ACC112 (cell line): ENCODE results near the gene HOXB3.

Source experiments
- H2AFZ ChIP-seq: fragments of 200-600 bp; sonication (generic); one replicate; pipeline ENCODE4 v1.6.0; 2017; ENCODE audit warnings: antibody characterized with exemption, low read length; ENCODE audit not compliant: unreplicated experiment
- H3K27ac ChIP-seq: fragments of 200-600 bp; sonication (generic); 2 replicates; pipeline ENCODE4 v1.5.1; 2014; ENCODE audit warnings: low read depth, mild to moderate bottlenecking, antibody characterized with exemption, low read length, moderate library complexity
- H3K27me3 ChIP-seq: fragments of 200-600 bp; sonication (generic); 2 replicates; pipeline ENCODE4 v1.6.1; 2014; ENCODE audit warnings: mild to moderate bottlenecking, antibody characterized with exemption, low read length, moderate library complexity, mixed read lengths; ENCODE audit not compliant: insufficient read depth
- H3K36me3 ChIP-seq: fragments of 200-600 bp; sonication (generic); 2 replicates; pipeline ENCODE4 v1.6.1; 2016; ENCODE audit warnings: mild to moderate bottlenecking, antibody characterized with exemption, low read length, moderate library complexity, mixed read lengths; ENCODE audit not compliant: insufficient read depth
- H3K4me1 ChIP-seq: fragments of 200-600 bp; sonication (generic); one replicate; pipeline ENCODE4 v1.6.1; 2016; ENCODE audit warnings: low read length, mixed read lengths; ENCODE audit not compliant: insufficient read depth, unreplicated experiment, control insufficient read depth
- H3K4me3 ChIP-seq: fragments of 200-600 bp; sonication (generic); 2 replicates; pipeline ENCODE4 v1.5.1; 2014; ENCODE audit warnings: mild to moderate bottlenecking, low read depth, low read length
- H3K79me2 ChIP-seq: fragments of 200-600 bp; sonication (generic); one replicate; pipeline ENCODE4 v1.6.0; 2016; ENCODE audit warnings: low read length; ENCODE audit not compliant: control insufficient read depth, unreplicated experiment, insufficient read depth

HOXB3 gene

GRCh38 chr17:48589831-48590606 lies at the start of gene HOXB3:
HOXB3 (minus strand) TSS chr17:48590241; CDS start chr17:48552474, 37,767 bp downstream.
- Histone ChIP-seq H3K36me3 (no peaks in the 10 kb centered on the region), H2AFZ (no peak within 1 kb of the TSS), H3K4me1 (no peaks in the 10 kb centered on the region), H3K4me3 (no peak within 1 kb of the TSS), H3K79me2 (no peaks in the 10 kb centered on the region), H3K27ac (no peak within 1 kb of the TSS), H3K27me3 (peaks cover 94% of the 10 kb centered on the region)

DNA sequence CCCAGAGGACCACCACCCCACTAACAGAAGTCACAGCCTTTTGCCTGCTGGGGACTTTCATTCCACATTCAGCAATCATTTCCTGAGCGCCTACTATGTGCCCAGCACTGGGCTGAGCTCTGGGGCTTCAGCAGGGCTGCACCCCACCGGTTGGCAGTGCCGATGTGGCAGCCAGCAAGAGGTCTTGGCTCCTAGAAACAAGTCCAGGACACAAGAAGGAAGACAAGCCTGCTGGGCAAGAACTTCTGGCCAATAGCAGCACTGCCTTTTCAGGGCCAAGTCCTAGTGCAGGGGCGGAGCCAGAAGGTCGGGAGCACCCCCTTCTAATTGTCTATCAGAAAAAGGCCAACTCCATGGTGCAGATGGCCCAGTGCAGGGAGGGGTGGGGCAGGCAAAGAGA lies 49.1 kb upstream of the HOXB3 start:
- no peaks in the 10 kb centered on the region for H3K36me3 ChIP-seq
- no peaks in the 10 kb centered on the region for H3K79me2 ChIP-seq
- H3K27ac ChIP-seq, result no peak overlapping the region
- no peak overlapping the region for H2AFZ ChIP-seq
- no peaks in the 10 kb centered on the region for H3K4me1 ChIP-seq
- peaks cover 100% of the 10 kb centered on the region for H3K27me3 ChIP-seq
- H3K4me3 ChIP-seq, result no peak overlapping the region

- H3K79me2 ChIP-seq, result no peaks in the 10 kb centered on the region
- no peak overlapping the region for H3K4me3 ChIP-seq
- H3K4me1 ChIP-seq, result no peaks in the 10 kb centered on the region
- no peaks in the 10 kb centered on the region for H3K36me3 ChIP-seq
- no peak overlapping the region for H2AFZ ChIP-seq
- no peak overlapping the region for H3K27ac ChIP-seq
- H3K27me3 ChIP-seq, result peaks cover 100% of the 10 kb centered on the region
These were observed 47.6 kb upstream of the HOXB3 start for GRCh38 chr17:48637323-48638260.

DNA sequence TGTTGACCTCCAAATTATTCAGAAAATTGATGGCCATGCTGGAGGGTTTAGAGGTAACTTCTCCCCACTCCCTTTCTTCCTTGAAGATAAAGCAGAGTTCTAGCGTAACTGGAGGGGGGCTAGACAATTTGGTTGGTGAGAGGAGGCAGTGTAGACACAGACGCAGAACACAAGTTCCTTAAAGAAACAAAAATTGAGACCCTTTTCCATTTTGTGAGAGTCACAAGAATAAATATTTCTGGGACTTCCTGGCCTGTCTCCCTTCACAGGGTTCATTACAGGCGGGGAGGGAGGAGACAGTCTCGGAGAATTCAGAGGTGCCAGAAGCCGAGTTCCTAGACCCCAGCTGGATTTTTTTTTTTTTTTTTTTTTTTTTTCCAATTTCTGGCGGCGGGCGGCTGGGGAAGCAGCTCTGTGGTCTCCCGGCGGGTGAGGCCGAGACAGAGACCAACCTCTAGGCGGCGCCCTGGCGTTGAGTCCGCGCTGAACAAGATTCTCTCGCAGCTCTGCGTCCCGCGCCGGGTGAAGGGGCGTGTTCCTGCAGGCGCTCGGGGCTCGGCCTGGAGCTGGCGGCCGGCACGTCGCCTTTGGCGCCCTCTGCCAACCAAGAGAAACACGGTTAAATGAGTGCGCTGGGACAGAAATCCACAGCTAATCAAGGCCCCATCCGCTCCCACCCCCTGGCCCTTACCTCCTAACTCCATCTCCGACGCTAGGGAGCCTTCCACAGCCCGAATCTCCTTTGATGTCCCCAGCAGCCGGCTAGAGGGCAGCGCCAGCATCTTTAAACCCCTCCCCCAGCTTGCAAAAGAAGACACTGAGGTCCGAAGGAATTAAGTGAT lies 46.4 kb upstream of the HOXB3 start:
- H3K27me3 ChIP-seq, result peaks cover 100% of the 10 kb centered on the region

GRCh38 chr17:48634493-48635208 lies 44.6 kb upstream of the HOXB3 start:
- Histone ChIP-seq H3K27me3 (peaks cover 100% of the 10 kb centered on the region), H2AFZ (no peak overlapping the region), H3K4me3 (no peak overlapping the region), H3K79me2 (no peaks in the 10 kb centered on the region), H3K4me1 (no peaks in the 10 kb centered on the region), H3K36me3 (no peaks in the 10 kb centered on the region), H3K27ac (no peak overlapping the region)

More for the DNA sequence above, 46.4 kb upstream of the HOXB3 start:
- no peaks in the 10 kb centered on the region for H3K36me3 ChIP-seq
- H3K27ac ChIP-seq, result no peak overlapping the region
- no peaks in the 10 kb centered on the region for H3K79me2 ChIP-seq
- H2AFZ ChIP-seq, result no peak overlapping the region
- no peak overlapping the region for H3K4me3 ChIP-seq
- no peaks in the 10 kb centered on the region for H3K4me1 ChIP-seq

- no peaks in the 10 kb centered on the region for H3K4me1 ChIP-seq
- H3K27ac ChIP-seq, result no peak overlapping the region
- H3K4me3 ChIP-seq, result no peak overlapping the region
- no peaks in the 10 kb centered on the region for H3K36me3 ChIP-seq
- H3K27me3 ChIP-seq, result peaks cover 100% of the 10 kb centered on the region
- H3K79me2 ChIP-seq, result no peaks in the 10 kb centered on the region
- H2AFZ ChIP-seq, result no peak overlapping the region
These were observed 43.2 kb upstream of the HOXB3 start for GRCh38 chr17:48633266-48633677.

- Histone ChIP-seq H3K4me1 (no peaks in the 10 kb centered on the region), H3K79me2 (no peaks in the 10 kb centered on the region), H3K36me3 (no peaks in the 10 kb centered on the region), H3K4me3 (no peak overlapping the region), H2AFZ (no peak overlapping the region), H3K27ac (no peak overlapping the region), H3K27me3 (peaks cover 100% of the 10 kb centered on the region)
These were observed 42.7 kb upstream of the HOXB3 start for GRCh38 chr17:48632579-48633265.

DNA sequence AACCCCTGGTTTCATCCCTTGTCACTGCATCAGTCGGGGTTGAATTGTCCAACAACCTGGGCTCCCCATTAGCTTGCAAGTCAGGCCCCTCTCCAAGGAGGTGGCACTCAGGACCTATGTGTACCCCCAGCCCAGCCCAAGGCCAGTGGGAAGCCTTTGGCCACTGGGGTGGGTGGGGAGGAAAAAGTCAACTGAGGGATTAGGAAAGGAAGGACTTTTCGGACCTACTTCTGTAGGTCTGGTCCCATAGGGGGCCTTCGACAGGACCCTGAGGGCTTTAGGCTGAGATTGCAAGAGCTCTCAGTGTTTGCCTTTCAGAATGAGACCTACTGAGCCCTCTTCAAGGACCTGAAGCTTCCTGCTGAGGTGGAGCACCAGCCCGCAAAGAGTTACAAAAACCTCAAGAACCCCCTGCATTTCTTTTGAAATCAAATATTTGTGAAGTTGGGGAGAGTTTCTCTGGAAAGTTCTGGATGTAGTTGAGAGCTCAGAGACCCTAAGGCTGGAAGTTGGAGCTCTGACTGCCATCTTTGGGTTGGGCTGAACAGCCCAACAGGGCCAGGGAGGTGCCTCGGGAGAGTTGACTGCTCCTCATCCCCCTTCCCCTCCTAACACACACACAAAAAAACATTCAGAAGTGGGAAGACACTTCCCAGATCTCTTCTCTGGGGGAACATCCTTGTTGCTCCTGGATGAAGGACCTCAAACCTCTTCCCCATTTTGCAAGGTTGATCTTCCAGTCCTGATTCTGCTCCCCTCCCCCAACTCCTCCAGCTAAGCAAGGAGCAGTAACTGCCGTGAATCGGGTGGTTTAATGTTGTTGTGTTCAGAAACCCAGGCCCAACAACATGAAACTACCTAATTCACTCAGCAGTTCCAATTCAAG lies 41.9 kb upstream of the HOXB3 start:
- no peak overlapping the region for H2AFZ ChIP-seq
- peaks cover 100% of the 10 kb centered on the region for H3K27me3 ChIP-seq
- no peaks in the 10 kb centered on the region for H3K4me1 ChIP-seq
- no peak overlapping the region for H3K4me3 ChIP-seq
- no peak overlapping the region for H3K27ac ChIP-seq
- no peaks in the 10 kb centered on the region for H3K79me2 ChIP-seq
- no peaks in the 10 kb centered on the region for H3K36me3 ChIP-seq
